ENCODE measurements around the gene ADGRG6. TPM values are rescaled to one million over a fixed set of nuclear protein-coding genes. Genes with fewer than 3 reads are reported as not detected.

ADGRG6 gene
- total and polyA plus RNA-seq, 2 donors from 2014 or later = 2.6 to 32.8 TPM

DNA sequence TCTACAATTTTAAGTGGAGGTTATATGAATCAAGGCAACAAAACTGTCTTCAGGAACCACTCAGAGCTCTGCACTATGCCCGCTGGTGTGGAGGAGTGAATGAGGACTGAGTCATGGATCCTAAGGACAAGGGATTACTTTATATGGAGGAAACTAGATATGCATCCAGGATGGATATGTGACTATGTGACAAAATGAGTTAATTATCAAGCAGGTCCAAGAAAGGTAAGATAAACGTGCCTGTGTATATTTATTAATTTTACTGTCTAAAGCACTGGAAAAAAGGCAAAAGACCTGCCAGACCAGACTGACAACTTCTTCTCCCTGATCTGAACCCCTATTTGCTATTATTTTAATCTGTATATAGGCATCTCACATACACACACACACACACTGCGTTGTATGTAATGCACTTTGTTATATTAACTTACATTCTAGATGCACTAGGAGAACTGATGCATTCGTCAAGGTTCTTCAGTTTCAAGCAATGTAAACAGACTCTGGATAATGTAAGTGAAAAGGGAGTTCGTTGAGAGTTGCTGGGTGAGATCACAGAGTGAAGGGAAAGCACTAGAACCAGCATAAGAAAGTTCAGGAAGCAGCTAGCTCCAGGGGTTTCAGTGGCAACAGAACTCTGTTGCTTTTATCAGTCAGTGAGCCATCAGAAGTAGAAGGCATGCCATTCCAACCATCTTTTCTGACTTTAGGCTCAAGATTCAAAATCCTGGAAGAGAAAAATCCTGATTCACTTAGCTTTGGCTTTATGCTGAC lies 26.4 kb upstream of the ADGRG6 start:
- TF ChIP-seq, protein P1, sequence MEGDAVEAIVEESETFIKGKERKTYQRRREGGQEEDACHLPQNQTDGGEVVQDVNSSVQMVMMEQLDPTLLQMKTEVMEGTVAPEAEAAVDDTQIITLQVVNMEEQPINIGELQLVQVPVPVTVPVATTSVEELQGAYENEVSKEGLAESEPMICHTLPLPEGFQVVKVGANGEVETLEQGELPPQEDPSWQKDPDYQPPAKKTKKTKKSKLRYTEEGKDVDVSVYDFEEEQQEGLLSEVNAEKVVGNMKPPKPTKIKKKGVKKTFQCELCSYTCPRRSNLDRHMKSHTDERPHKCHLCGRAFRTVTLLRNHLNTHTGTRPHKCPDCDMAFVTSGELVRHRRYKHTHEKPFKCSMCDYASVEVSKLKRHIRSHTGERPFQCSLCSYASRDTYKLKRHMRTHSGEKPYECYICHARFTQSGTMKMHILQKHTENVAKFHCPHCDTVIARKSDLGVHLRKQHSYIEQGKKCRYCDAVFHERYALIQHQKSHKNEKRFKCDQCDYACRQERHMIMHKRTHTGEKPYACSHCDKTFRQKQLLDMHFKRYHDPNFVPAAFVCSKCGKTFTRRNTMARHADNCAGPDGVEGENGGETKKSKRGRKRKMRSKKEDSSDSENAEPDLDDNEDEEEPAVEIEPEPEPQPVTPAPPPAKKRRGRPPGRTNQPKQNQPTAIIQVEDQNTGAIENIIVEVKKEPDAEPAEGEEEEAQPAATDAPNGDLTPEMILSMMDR (IDR thresholded peaks at IDR 0.05; ENCODE audit: borderline replicate concordance, extremely low read depth, insufficient read depth) = no peak
- Histone ChIP-seq H3K4me1 (ENCODE audit: control insufficient read depth in 2 of 3, insufficient read depth in 2 of 3, low read depth in 1 of 3, low read length in 3 of 3) (no peaks in the 10 kb centered on the region), H3K27ac (ENCODE audit: low read depth in 2 of 2, low read length in 2 of 2) (no peak overlapping the region), H3K9ac (ENCODE audit: low read length in 3 of 3) (no peak overlapping the region), H3K27me3 (ENCODE audit: control insufficient read depth, insufficient read depth, low read length) (no peaks in the 10 kb centered on the region), H3K9me3 (ENCODE audit: control insufficient read depth in 2 of 3, insufficient read depth in 1 of 3, low read length in 3 of 3) (no peaks in the 10 kb centered on the region), H3K4me3 (ENCODE audit: low read length in 3 of 3) (no peak overlapping the region), H3K36me3 (ENCODE audit: control insufficient read depth in 2 of 3, insufficient read depth in 3 of 3, low read length in 3 of 3) (no peaks in the 10 kb centered on the region)
- FAIRE-seq = no peak
- intact Hi-C loops (cut with DNase I) = no loop called here
- peak in 2 of 5 donors; percentile 50 to 59 for DNase-seq

DNA sequence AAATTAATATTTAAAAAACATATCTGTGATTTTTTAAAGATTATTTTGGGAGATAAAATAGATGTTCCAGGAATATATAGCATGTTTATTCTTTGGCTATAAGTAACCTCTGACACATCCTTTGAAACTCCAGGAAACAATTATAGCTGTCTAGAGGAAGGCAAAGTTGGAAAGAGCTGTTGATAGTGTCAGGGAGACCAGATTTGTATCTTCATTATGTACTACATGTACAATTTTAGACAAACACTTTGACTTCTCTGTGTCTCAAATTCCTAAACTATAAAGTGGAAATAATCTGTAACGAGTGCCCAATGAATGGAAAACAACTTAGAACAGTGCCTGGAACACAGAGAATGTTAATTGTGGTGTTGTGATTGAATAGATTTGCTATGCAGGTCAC lies 25.6 kb upstream of the ADGRG6 start:
- H3K4me3 ChIP-seq (ENCODE audit: low read length in 3 of 3) = no peak overlapping the region
- H3K36me3 ChIP-seq (ENCODE audit: control insufficient read depth in 2 of 3, insufficient read depth in 3 of 3, low read length in 3 of 3) = no peaks in the 10 kb centered on the region
- H3K27me3 ChIP-seq (ENCODE audit: control insufficient read depth, insufficient read depth, low read length) = no peaks in the 10 kb centered on the region
- FAIRE-seq = no peak
- H3K4me1 ChIP-seq (ENCODE audit: control insufficient read depth in 2 of 3, insufficient read depth in 2 of 3, low read depth in 1 of 3, low read length in 3 of 3) = no peaks in the 10 kb centered on the region
- no peak for DNase-seq
- TF ChIP-seq, protein P1 (IDR thresholded peaks at IDR 0.05; ENCODE audit: borderline replicate concordance, extremely low read depth, insufficient read depth) = no peak
- intact Hi-C loops (cut with DNase I) = no loop called here
- no peak overlapping the region for H3K27ac ChIP-seq (ENCODE audit: low read depth in 2 of 2, low read length in 2 of 2)
- no peak overlapping the region for H3K9ac ChIP-seq (ENCODE audit: low read length in 3 of 3)
- peaks cover 0 to 5% (median 0%) of the 10 kb centered on the region in 3 donors for H3K9me3 ChIP-seq (ENCODE audit: control insufficient read depth in 2 of 3, insufficient read depth in 1 of 3, low read length in 3 of 3)

DNA sequence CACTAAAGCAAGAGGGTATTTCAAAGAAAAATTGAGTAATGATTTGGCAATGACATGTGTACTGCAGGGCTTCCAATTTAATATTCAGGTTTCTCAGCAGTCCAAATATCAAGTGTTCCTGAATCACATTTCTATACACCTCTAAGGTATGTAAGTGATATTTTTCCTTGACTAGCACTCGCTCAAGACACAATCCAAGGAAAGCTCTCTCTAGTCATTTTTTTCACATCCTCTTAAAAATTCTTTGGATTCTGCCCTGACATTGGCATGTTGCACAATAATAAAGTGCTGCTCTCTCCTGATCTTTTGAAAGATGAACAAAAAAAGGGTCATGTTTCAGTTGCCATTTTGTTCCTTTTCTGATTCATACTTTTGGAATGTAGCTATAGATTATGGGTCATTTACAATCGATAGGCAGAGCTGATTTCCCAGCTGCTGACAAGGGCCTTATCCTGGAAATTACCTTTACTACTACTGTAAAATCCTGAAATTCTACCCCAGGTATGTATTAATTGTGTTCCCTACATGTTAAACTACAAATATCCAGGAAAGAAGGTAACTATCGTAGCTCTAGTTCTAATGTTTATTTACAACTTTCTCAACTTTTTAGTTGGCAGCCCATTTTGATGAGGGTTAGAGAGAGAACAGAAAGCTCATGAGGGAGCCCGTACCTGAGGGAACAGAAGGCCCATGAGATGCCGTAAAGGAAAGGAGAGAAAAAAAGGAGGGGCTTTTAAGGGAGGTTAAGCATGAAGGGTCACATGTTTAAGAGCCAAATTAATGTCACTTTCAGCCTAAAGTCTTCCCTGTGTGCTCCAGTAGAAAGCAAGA lies 22.2 kb upstream of the ADGRG6 start:
- Histone ChIP-seq H3K4me1 (ENCODE audit: control insufficient read depth in 2 of 3, insufficient read depth in 2 of 3, low read depth in 1 of 3, low read length in 3 of 3) (no peaks in the 10 kb centered on the region), H3K4me3 (ENCODE audit: low read length in 3 of 3) (no peak overlapping the region), H3K9me3 (ENCODE audit: control insufficient read depth in 2 of 3, insufficient read depth in 1 of 3, low read length in 3 of 3) (peaks cover 0 to 6% (median 0%) of the 10 kb centered on the region in 3 donors), H3K27ac (ENCODE audit: low read depth in 2 of 2, low read length in 2 of 2) (no peak overlapping the region), H3K27me3 (ENCODE audit: control insufficient read depth, insufficient read depth, low read length) (no peaks in the 10 kb centered on the region), H3K36me3 (ENCODE audit: control insufficient read depth in 2 of 3, insufficient read depth in 3 of 3, low read length in 3 of 3) (no peaks in the 10 kb centered on the region), H3K9ac (ENCODE audit: low read length in 3 of 3) (no peak overlapping the region)
- intact Hi-C loops (cut with DNase I) = no loop called here
- DNase-seq (no peak), FAIRE-seq (no peak)
- TF ChIP-seq, protein P1 (IDR thresholded peaks at IDR 0.05; ENCODE audit: borderline replicate concordance, extremely low read depth, insufficient read depth) = no peak

Data from kidney (tissue), 14 donors.